Pancreas (tissue), 10 donors: Measurements from ENCODE around the gene TMEM11. TPM values are rescaled to one million over a fixed set of nuclear protein-coding genes. Genes with fewer than 3 reads are reported as not detected.

Source experiments
- ATAC-seq, 4 donors: fragments of 200-7000 bp; cut with Tn5 transposase; one replicate each; pipeline versions ENCODE4 v1.8.0 to v1.9.1; 2020; ENCODE audit warnings: mild to moderate bottlenecking in 4 of 4, moderate library complexity in 4 of 4
- DNase-seq, 6 donors: peaks; one replicate each; pipeline ENCODE4 v3.0.0-alpha.2; 2020
- FAIRE-seq: peaks from 2 replicates; lab custom pipeline; 2012; peaks lifted over from hg19 to GRCh38; lab: Jason Lieb, UNC
- H3K27ac ChIP-seq, 4 donors: fragments of 200-600 bp; sonication (generic); 1 replicate in 3 of 4; 2 replicates in 1 of 4; pipeline versions ENCODE4 v1.5.0 to v1.8.0; 2020
- H3K27me3 ChIP-seq, 4 donors: fragments of 200-600 bp; one replicate each; pipeline ENCODE4 v1.8.0; 2021
- H3K36me3 ChIP-seq, 3 donors: fragments of 200-600 bp; sonication (generic) in 1 of 3; one replicate each; pipeline versions ENCODE4 v1.5.0 to v1.8.0; 2020 to 2021
- H3K4me1 ChIP-seq, 3 donors: fragments of 200-600 bp; one replicate each; pipeline ENCODE4 v1.8.0; 2021
- H3K4me3 ChIP-seq, 4 donors: fragments of 200-600 bp; sonication (generic) in 2 of 4; one replicate each; pipeline versions ENCODE4 v1.5.0 to v1.8.0; 2020 to 2021
- H3K9me3 ChIP-seq, 4 donors: fragments of 200-600 bp; one replicate each; pipeline ENCODE4 v1.8.0; 2021
- WGBS, 2 donors: extraction: QIAGEN DNeasy Blood & Tissue Kit; methylation state at CpG; one replicate each; pipeline ENCODE4 v1.1.7; 2013; 5-methylcytosine and 5-hydroxymethylcytosine counted together
- intact Hi-C, 3 donors: fragments of 100-400 bp; cut with DNase I; formaldehyde crosslinking; loops; one replicate each; pipeline versions ENCODE4 v1.11.1 to v1.14.2; 2022
- polyA plus RNA-seq, 2 donors: library from polyadenylated mRNA; stranded (reverse); fragments of 200-250 nt; gene quantifications; one replicate each; pipeline ENCODE4 v1.2.3, GENCODE V29; 2013
- total RNA-seq, 6 donors: library from RNA; stranded (reverse); fragmentation: NEBNext Ultra II Directional in 4 of 6; extraction: Animal tissue kit (Norgen Biotek cat#: 25700) in 4 of 6; gene quantifications; one replicate each; pipeline versions ENCODE4 v1.2.1 to v1.2.4, GENCODE V29; 2021 to 2023
- TF ChIP-seq, protein P1 (sequence below), 4 donors: fragments of 200-600 bp; sonication (generic) in 3 of 4; IDR thresholded peaks; one replicate each; pipeline versions ENCODE4 v1.5.0 to v1.8.0; 2021; ENCODE audit warnings: antibody characterized with exemption in 4 of 4
- donor health status: healthy with polysubstance abuse.
- donor health status: DM: no; HTN: no; CAD: no; lungs with moderate emphysema.
- donor health status: DM: no; HTN: no; CAD: no.
- donor health status: control.
- donor health status: control.
- donor health status: Bipolar disorder and iron deficiency.
- donor health status: DM: yes; HTN: yes; CAD: no.
- donor health status: DM: no; HTN: no; CAD: no.
- donor health status: DM: no; HTN: no; CAD: no.
- donor health status: DM: yes; HTN: yes; CAD: no.

Gene TMEM11
- total and polyA plus RNA-seq, 8 donors, result 6.1 to 16.0 (median 9.5) TPM

DNA sequence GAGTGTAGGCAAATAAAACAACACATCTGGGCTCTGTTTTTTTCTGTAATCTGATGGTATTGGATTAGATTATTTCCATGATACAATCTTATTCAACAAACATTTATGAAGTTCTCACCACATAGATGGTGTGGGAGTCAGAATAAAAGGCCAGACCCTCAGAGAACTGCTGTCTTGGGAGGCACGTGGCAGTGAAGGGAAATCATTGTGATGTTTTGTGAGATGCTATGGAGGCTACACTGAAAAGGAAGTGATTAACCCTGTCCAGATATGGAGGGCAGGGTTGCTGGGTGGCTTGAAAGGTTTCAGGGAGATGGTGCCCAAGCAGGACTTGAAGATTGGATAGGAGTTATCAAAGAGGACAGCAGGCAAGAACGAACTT lies 51.6 kb downstream of the TMEM11 start:
- Histone ChIP-seq H3K4me3 (no peak overlapping the region), H3K27ac (peak overlapping the region in 3 of 4 donors; percentile 45 to 58 (median 58)), H3K9me3 (no peaks in the 10 kb centered on the region), H3K27me3 (no peaks in the 10 kb centered on the region), H3K4me1 (peaks cover 0 to 18% (median 10%) of the 10 kb centered on the region in 3 donors), H3K36me3 (no peaks in the 10 kb centered on the region)
- FAIRE-seq (no peak), ATAC-seq (peak; percentile 6 to 29 (median 16)), DNase-seq (no peak)
- TF ChIP-seq, protein P1, sequence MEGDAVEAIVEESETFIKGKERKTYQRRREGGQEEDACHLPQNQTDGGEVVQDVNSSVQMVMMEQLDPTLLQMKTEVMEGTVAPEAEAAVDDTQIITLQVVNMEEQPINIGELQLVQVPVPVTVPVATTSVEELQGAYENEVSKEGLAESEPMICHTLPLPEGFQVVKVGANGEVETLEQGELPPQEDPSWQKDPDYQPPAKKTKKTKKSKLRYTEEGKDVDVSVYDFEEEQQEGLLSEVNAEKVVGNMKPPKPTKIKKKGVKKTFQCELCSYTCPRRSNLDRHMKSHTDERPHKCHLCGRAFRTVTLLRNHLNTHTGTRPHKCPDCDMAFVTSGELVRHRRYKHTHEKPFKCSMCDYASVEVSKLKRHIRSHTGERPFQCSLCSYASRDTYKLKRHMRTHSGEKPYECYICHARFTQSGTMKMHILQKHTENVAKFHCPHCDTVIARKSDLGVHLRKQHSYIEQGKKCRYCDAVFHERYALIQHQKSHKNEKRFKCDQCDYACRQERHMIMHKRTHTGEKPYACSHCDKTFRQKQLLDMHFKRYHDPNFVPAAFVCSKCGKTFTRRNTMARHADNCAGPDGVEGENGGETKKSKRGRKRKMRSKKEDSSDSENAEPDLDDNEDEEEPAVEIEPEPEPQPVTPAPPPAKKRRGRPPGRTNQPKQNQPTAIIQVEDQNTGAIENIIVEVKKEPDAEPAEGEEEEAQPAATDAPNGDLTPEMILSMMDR (IDR thresholded peaks at IDR 0.05), result no peak
- intact Hi-C loops, result no loop called here
- WGBS, 2 donors, result 51 to 55% methylated on average over 2 of the region's 2 CpGs

DNA sequence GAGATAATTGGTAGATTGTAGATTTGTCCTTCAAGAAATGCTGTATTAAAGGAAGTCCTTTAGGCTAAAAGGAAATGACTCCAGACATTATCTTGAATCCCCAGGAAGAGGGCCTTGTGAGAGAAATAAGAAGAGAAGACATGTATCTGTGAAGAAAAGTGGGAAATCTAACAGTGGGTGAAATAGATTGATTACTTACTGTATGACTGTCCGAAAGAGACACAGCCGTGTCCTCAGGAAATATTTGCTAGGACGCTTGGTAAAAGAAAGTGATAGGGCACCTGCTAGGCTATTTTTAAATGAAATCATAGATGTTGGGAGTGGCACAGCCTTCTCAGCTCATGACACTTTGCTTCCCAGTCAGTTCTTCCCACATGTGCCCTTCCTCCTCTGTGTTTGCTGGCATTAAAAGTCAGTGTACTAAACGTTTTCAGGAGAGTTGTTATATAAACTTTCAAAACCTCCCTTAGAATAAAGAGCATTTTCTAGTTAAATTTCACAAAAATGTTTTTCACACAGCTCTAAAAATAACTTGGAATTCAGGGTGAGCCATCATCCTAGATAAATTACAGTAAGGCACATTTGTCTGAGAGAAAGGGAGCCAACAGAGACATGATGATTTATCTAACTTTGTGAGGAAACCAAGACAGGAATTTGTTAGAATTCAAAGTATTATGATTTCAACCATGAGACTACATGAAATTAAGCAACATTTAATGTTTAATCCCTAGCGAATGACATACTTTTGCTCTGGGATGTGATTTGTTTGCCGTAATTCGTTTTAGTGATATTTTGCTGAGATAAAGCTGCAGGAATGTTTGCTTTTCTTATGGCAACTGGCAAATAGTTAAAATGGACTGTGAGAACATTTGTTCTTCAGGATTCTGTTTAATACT lies 52.2 kb downstream of the TMEM11 start:
- FAIRE-seq (peak; percentile 49), DNase-seq (no peak), ATAC-seq (peak; percentile 46 to 79 (median 58))
- Histone ChIP-seq H3K27ac (peak overlapping the region in 3 of 4 donors; percentile 45 to 58 (median 58)), H3K4me1 (peaks cover 0 to 16% (median 10%) of the 10 kb centered on the region in 3 donors), H3K36me3 (no peaks in the 10 kb centered on the region), H3K9me3 (no peaks in the 10 kb centered on the region), H3K4me3 (no peak overlapping the region), H3K27me3 (no peaks in the 10 kb centered on the region)
- WGBS, 2 donors, result 16 to 18% methylated on average over 7 of the region's 7 CpGs
- TF ChIP-seq, protein P1 (IDR thresholded peaks at IDR 0.05), result no peak
- intact Hi-C loops, result no loop called here

GRCh38 chr17:21160401-21160800 lies 53.6 kb downstream of the TMEM11 start:
- TF ChIP-seq, protein P1 (IDR thresholded peaks at IDR 0.05), result no peak
- DNase-seq (no peak), ATAC-seq (no peak), FAIRE-seq (no peak)
- Histone ChIP-seq H3K4me3 (no peak overlapping the region), H3K27ac (peak overlapping the region in 1 of 4 donors; percentile 58), H3K4me1 (peaks cover 0 to 16% (median 10%) of the 10 kb centered on the region in 3 donors), H3K27me3 (no peaks in the 10 kb centered on the region), H3K36me3 (no peaks in the 10 kb centered on the region), H3K9me3 (no peaks in the 10 kb centered on the region)
- intact Hi-C loops, result no loop called here

- H3K9me3 ChIP-seq, result no peaks in the 10 kb centered on the region
- H3K27ac ChIP-seq, result no peak overlapping the region
- FAIRE-seq, result no peak
- H3K4me3 ChIP-seq, result no peak overlapping the region
- H3K4me1 ChIP-seq, result peaks cover 0 to 16% (median 10%) of the 10 kb centered on the region in 3 donors
- DNase-seq, result no peak
- ATAC-seq, result no peak
- WGBS, 2 donors, result 78 to 88% methylated on average over 1 of the region's 1 CpG
- H3K27me3 ChIP-seq, result no peaks in the 10 kb centered on the region
- TF ChIP-seq, protein P1 (IDR thresholded peaks at IDR 0.05), result no peak
- intact Hi-C loops, result loop anchor here in 1 of 3 donors (10.0 kb wide), 1 partner anchor 63 kb away; no protein-coding TSS in a partner anchor
- H3K36me3 ChIP-seq, result no peaks in the 10 kb centered on the region
Observed at GRCh38 chr17:21157586-21158370, 56.2 kb downstream of the TMEM11 start.
